H9 (cell line): Measurements from ENCODE around the gene DCHS2. TPM values are rescaled to one million over a fixed set of nuclear protein-coding genes. Genes with fewer than 3 reads are reported as not detected.

Experiments used
- DNase-seq: peaks from one replicate; pipeline ENCODE4 v3.0.0-alpha.2; 2017
- H2AFZ ChIP-seq: one replicate; pipeline ENCODE4 v1.6.1; 2013; ENCODE audit warnings: mild to moderate bottlenecking, low read length, control low read depth, moderate library complexity
- H2AK5ac ChIP-seq: 2 replicates; pipeline ENCODE4 v1.6.1; 2013; ENCODE audit warnings: low read length, control low read depth, mixed read lengths; ENCODE audit not compliant: insufficient read length
- H2BK120ac ChIP-seq: one replicate; pipeline ENCODE4 v1.6.1; 2013; ENCODE audit warnings: low read depth, mild to moderate bottlenecking, low read length, control low read depth, inconsistent platforms; ENCODE audit not compliant: poor library complexity, severe bottlenecking
- H2BK12ac ChIP-seq: 2 replicates; pipeline ENCODE4 v1.6.1; 2013; ENCODE audit warnings: low read length, control low read depth, mixed read lengths, low read depth; ENCODE audit not compliant: insufficient read length
- H2BK15ac ChIP-seq: 2 replicates; pipeline ENCODE4 v1.6.1; 2013; ENCODE audit warnings: low read depth, low read length, control low read depth
- H2BK20ac ChIP-seq: one replicate; pipeline ENCODE4 v1.6.1; 2013; ENCODE audit warnings: low read depth, mild to moderate bottlenecking, low read length, control low read depth, inconsistent platforms; ENCODE audit not compliant: poor library complexity, severe bottlenecking
- H2BK5ac ChIP-seq: 2 replicates; pipeline ENCODE4 v1.6.1; 2013; ENCODE audit warnings: low read length, control low read depth, mixed read lengths; ENCODE audit not compliant: insufficient read length
- H3K14ac ChIP-seq: 2 replicates; pipeline ENCODE4 v1.6.1; 2013; ENCODE audit warnings: low read length, control low read depth; ENCODE audit not compliant: insufficient read depth
- H3K18ac ChIP-seq: 2 replicates; pipeline ENCODE4 v1.6.1; 2013; ENCODE audit warnings: low read depth, mild to moderate bottlenecking, mixed read lengths, low read length, control low read depth; ENCODE audit not compliant: insufficient read length
- H3K23ac ChIP-seq: 2 replicates; pipeline ENCODE4 v1.6.1; 2013; ENCODE audit warnings: low read length, control low read depth, mixed read lengths, low read depth; ENCODE audit not compliant: insufficient read length
- H3K23me2 ChIP-seq: 2 replicates; pipeline ENCODE4 v1.6.1; 2013; ENCODE audit warnings: low read depth, mild to moderate bottlenecking, mixed read lengths, low read length, control low read depth; ENCODE audit not compliant: insufficient read length, poor library complexity, severe bottlenecking
- H3K27ac ChIP-seq: 2 replicates; pipeline ENCODE4 v1.5.1; 2013; ENCODE audit warnings: low read length, control low read depth, mixed read lengths, low read depth; ENCODE audit not compliant: insufficient read length
- H3K27me3 ChIP-seq: 2 replicates; pipeline ENCODE4 v1.6.1; 2013; ENCODE audit warnings: low read length, control low read depth, inconsistent platforms; ENCODE audit not compliant: insufficient read depth
- H3K4ac ChIP-seq: 2 replicates; pipeline ENCODE4 v1.6.1; 2013; ENCODE audit warnings: low read depth, mild to moderate bottlenecking, control low read depth, inconsistent platforms, low read length, moderate library complexity
- H3K4me1 ChIP-seq: 2 replicates; pipeline ENCODE4 v1.6.1; 2013; ENCODE audit warnings: low read length, control low read depth, inconsistent platforms; ENCODE audit not compliant: insufficient read depth
- H3K4me2 ChIP-seq: 2 replicates; pipeline ENCODE4 v1.6.1; 2013; ENCODE audit warnings: low read length, control low read depth, mixed read lengths; ENCODE audit not compliant: insufficient read length, insufficient read depth
- H3K56ac ChIP-seq: 2 replicates; pipeline ENCODE4 v1.6.1; 2013; ENCODE audit warnings: low read depth, mild to moderate bottlenecking, mixed read lengths, low read length, control low read depth; ENCODE audit not compliant: insufficient read length
- H3K79me1 ChIP-seq: 2 replicates; pipeline ENCODE4 v1.6.1; 2013; ENCODE audit warnings: low read depth, mild to moderate bottlenecking, moderate library complexity, low read length, control low read depth, inconsistent platforms; ENCODE audit not compliant: insufficient read depth, poor library complexity, severe bottlenecking
- H3K79me2 ChIP-seq: 2 replicates; pipeline ENCODE4 v1.6.1; 2013; ENCODE audit warnings: low read length, control low read depth, inconsistent platforms; ENCODE audit not compliant: insufficient read depth
- H3K9ac ChIP-seq: 2 replicates; pipeline ENCODE4 v1.6.1; 2013; ENCODE audit warnings: low read length, control low read depth, mixed read lengths; ENCODE audit not compliant: insufficient read length; ENCODE audit errors: extremely low read depth
- H3K9me3 ChIP-seq: one replicate; pipeline ENCODE4 v1.6.1; 2013; ENCODE audit warnings: low read depth, low read length, inconsistent platforms; ENCODE audit not compliant: control insufficient read depth
- H3T11ph ChIP-seq: one replicate; pipeline ENCODE4 v1.6.1; 2013; ENCODE audit warnings: mild to moderate bottlenecking, low read length, control low read depth, inconsistent platforms
- H4K20me1 ChIP-seq: one replicate; pipeline ENCODE4 v1.6.1; 2013; ENCODE audit not compliant: control insufficient read depth, insufficient read length, insufficient read depth
- H4K5ac ChIP-seq: 2 replicates; pipeline ENCODE4 v1.6.1; 2013; ENCODE audit warnings: low read depth, mild to moderate bottlenecking, mixed read lengths, low read length, control low read depth; ENCODE audit not compliant: insufficient read length
- H4K8ac ChIP-seq: replicated peaks from 2 replicates; pipeline ENCODE4 v1.6.1; 2013; ENCODE audit warnings: low read length, control low read depth, mixed read lengths, low read depth; ENCODE audit not compliant: insufficient read length
- H4K91ac ChIP-seq: 2 replicates; pipeline ENCODE4 v1.6.1; 2013; ENCODE audit warnings: low read depth, mild to moderate bottlenecking, moderate library complexity, mixed read lengths, low read length, control low read depth; ENCODE audit not compliant: insufficient read length
- H3K27ac Mint-ChIP-seq, 3 experiments: 2 replicates in 2 of 3; 3 replicates in 1 of 3; pipeline ENCODE4 v1.8.0; 2020 to 2021; ENCODE audit warnings: mixed read lengths in 3 of 3, mild to moderate bottlenecking in 1 of 3, moderate library complexity in 1 of 3
- H3K27me3 Mint-ChIP-seq: 2 replicates; pipeline ENCODE4 v1.8.0; 2021; ENCODE audit warnings: low read depth, mild to moderate bottlenecking, moderate library complexity, mixed read lengths
- H3K36me3 Mint-ChIP-seq, 3 experiments: 2 replicates in 2 of 3; 3 replicates in 1 of 3; pipeline ENCODE4 v1.8.0; 2020 to 2021; ENCODE audit warnings: low read depth in 3 of 3, mixed read lengths in 3 of 3; ENCODE audit not compliant: insufficient read depth in 1 of 3
- H3K4me1 Mint-ChIP-seq, 2 experiments: 2 replicates each; pipeline ENCODE4 v1.8.0; 2020; ENCODE audit warnings: mixed read lengths in 2 of 2
- H3K4me3 Mint-ChIP-seq, 2 experiments: 2 replicates in 1 of 2; 3 replicates in 1 of 2; pipeline ENCODE4 v1.8.0; 2020 to 2021; ENCODE audit warnings: mild to moderate bottlenecking in 2 of 2, mixed read lengths in 2 of 2, moderate library complexity in 1 of 2
- H3K9me3 Mint-ChIP-seq, 2 experiments: 2 replicates in 1 of 2; 3 replicates in 1 of 2; pipeline ENCODE4 v1.8.0; 2020; ENCODE audit warnings: mild to moderate bottlenecking in 2 of 2, mixed read lengths in 2 of 2, moderate library complexity in 1 of 2
- WGBS: extraction: QIAGEN DNeasy Blood & Tissue Kit; methylation state at CpG from one replicate; pipeline ENCODE4 v1.1.7; 2013; ENCODE audit warnings: missing lambda C conversion rate, low lambda C conversion rate, mixed read lengths; ENCODE audit not compliant: insufficient read length; ENCODE audit errors: extremely low coverage; 5-methylcytosine and 5-hydroxymethylcytosine counted together
- total RNA-seq: library from RNA; stranded (reverse); gene quantifications from 2 replicates; pipeline ENCODE4 v1.2.1, GENCODE V29; 2021
- TF ChIP-seq, protein P1 (sequence below): fragments of 200-600 bp; sonication (generic); conservative IDR thresholded peaks from 3 replicates; pipeline ENCODE4 v1.8.0; 2021; ENCODE audit warnings: antibody characterized with exemption, mild to moderate bottlenecking

The DCHS2 gene
- total RNA-seq, 1 experiment from 2014 or later: 0.57 TPM

- H4K91ac ChIP-seq: no peak overlapping the region
- Mint-ChIP-seq H3K27me3 (peaks cover 32% of the 10 kb centered on the region), H3K4me1 (no peaks in the 10 kb centered on the region), H3K36me3 (no peaks in the 10 kb centered on the region), H3K9me3 (no peaks in the 10 kb centered on the region), H3K4me3 (no peak overlapping the region), H3K27ac (no peak overlapping the region)
- H3K23me2 ChIP-seq: no peaks in the 10 kb centered on the region
- no peak overlapping the region for H3K56ac ChIP-seq
- no peaks in the 10 kb centered on the region for H3K9me3 ChIP-seq
- no peaks in the 10 kb centered on the region for H3K4me1 ChIP-seq
- H2BK5ac ChIP-seq: no peak overlapping the region
- DNase-seq: no peak
- no peak overlapping the region for H2BK20ac ChIP-seq
- no peak overlapping the region for H2BK15ac ChIP-seq
- no peak overlapping the region for H3K27ac ChIP-seq
- no peak overlapping the region for H4K5ac ChIP-seq
- H2BK120ac ChIP-seq: no peak overlapping the region
- H4K20me1 ChIP-seq: no peaks in the 10 kb centered on the region
- H3K27me3 ChIP-seq: no peaks in the 10 kb centered on the region
- H3K79me2 ChIP-seq: no peaks in the 10 kb centered on the region
- H2AFZ ChIP-seq: no peak overlapping the region
- no peak overlapping the region for H3K18ac ChIP-seq
- H3K9ac ChIP-seq: no peak overlapping the region
- no peak overlapping the region for H3K14ac ChIP-seq
- TF ChIP-seq, protein P1, sequence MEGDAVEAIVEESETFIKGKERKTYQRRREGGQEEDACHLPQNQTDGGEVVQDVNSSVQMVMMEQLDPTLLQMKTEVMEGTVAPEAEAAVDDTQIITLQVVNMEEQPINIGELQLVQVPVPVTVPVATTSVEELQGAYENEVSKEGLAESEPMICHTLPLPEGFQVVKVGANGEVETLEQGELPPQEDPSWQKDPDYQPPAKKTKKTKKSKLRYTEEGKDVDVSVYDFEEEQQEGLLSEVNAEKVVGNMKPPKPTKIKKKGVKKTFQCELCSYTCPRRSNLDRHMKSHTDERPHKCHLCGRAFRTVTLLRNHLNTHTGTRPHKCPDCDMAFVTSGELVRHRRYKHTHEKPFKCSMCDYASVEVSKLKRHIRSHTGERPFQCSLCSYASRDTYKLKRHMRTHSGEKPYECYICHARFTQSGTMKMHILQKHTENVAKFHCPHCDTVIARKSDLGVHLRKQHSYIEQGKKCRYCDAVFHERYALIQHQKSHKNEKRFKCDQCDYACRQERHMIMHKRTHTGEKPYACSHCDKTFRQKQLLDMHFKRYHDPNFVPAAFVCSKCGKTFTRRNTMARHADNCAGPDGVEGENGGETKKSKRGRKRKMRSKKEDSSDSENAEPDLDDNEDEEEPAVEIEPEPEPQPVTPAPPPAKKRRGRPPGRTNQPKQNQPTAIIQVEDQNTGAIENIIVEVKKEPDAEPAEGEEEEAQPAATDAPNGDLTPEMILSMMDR: no peak
- no peak overlapping the region for H4K8ac ChIP-seq
- no peak overlapping the region for H3K23ac ChIP-seq
- no peaks in the 10 kb centered on the region for H3K79me1 ChIP-seq
- no CpG with 5 or more reads among the region's 5 CpGs for WGBS
- H2AK5ac ChIP-seq: no peak overlapping the region
- no peak overlapping the region for H3K4me2 ChIP-seq
- no peak overlapping the region for H3K4ac ChIP-seq
- H3T11ph ChIP-seq: no peak overlapping the region
- no peak overlapping the region for H2BK12ac ChIP-seq
Measured at GRCh38 chr4:154497889-154498288, 6.3 kb upstream of the DCHS2 start.
